ENCODE results near the gene KCNQ2. TPM values are rescaled to one million over a fixed set of nuclear protein-coding genes. Genes with fewer than 3 reads are reported as not detected.

KCNQ2 gene
- total and polyA plus RNA-seq, 10 of the 15 experiments (the other 5 are each of a cell fraction or from before 2014, with no cell fraction given), result 0.06 to 0.49 (median 0.26) TPM; not detected in 7

- no peak for TF ChIP-seq ATF3 (IDR thresholded peaks at IDR 0.05; ENCODE audit: borderline replicate concordance, extremely low read depth, low read depth, low read length)
- TF ChIP-seq GABPA (IDR thresholded peaks at IDR 0.05; ENCODE audit: low read depth), result no peak
- no peak for TF ChIP-seq CHD1 (IDR thresholded peaks at IDR 0.05; ENCODE audit: low read depth, low read length)
- no peak for TF ChIP-seq NKRF (conservative IDR thresholded peaks at IDR 0.05)
- no peak for TF ChIP-seq BCLAF1 (IDR thresholded peaks at IDR 0.05)
- TF ChIP-seq JUNB (IDR thresholded peaks at IDR 0.05), result no peak
- TF ChIP-seq BHLHE40 (IDR thresholded peaks at IDR 0.05; ENCODE audit: borderline replicate concordance in 1 of 2, low read depth in 2 of 2, low read length in 1 of 2), result no peak
- FAIRE-seq, result no peak
- no peaks in the 10 kb centered on the region; a peak in 2 of 4 replicates for H3K27me3 ChIP-seq (replicated peaks in 1 of 2; ENCODE audit: control insufficient read depth in 2 of 2, insufficient read depth in 2 of 2, low read length in 1 of 2)
Measured at GRCh38 chr20:63414720-63415430, 57.6 kb downstream of the KCNQ2 start.

More at GRCh38 chr20:63414720-63415430, 57.6 kb downstream of the KCNQ2 start:
- no TSS peak for BruUV-seq (replicated peaks)
- intact Hi-C loops (cut with micrococcal nuclease; ENCODE audit: unreplicated experiment) (no loop called here), in situ Hi-C loops (cut with MboI) (no loop called here)
- SMC1A ChIA-PET (ENCODE audit: uncharacterized antibody, unreplicated experiment), result no interaction called here
- RAD21 ChIA-PET (ENCODE audit: unreplicated experiment), result no interaction called here
- CTCF ChIA-PET, result no interaction called here
- 55% methylated on average over 27 of the region's 45 CpGs for WGBS (ENCODE audit: insufficient coverage, insufficient replicate concordance, low lambda C conversion rate, missing lambda C conversion rate)
- Histone ChIP-seq H3K9me3 (replicated peaks; ENCODE audit: control insufficient read depth, insufficient read depth, low read length) (no peaks in the 10 kb centered on the region; the same call in 2 of the 3 replicates), H2AFZ (ENCODE audit: control insufficient read depth, low read depth, low read length) (no peak overlapping the region), H3K4me1 (ENCODE audit: control insufficient read depth, insufficient read depth, low read length) (no peaks in the 10 kb centered on the region), H3K4me3 (no peak overlapping the region), H3K79me2 (ENCODE audit: control insufficient read depth, insufficient read depth, low read length) (no peaks in the 10 kb centered on the region), H3K9ac (ENCODE audit: control insufficient read depth, insufficient read depth, low read length) (no peak overlapping the region), H3K4me2 (ENCODE audit: control insufficient read depth, insufficient read depth) (no peak overlapping the region), H3K36me3 (ENCODE audit: control insufficient read depth in 2 of 2, insufficient read depth in 2 of 2, low read length in 1 of 2) (no peaks in the 10 kb centered on the region), H4K20me1 (ENCODE audit: control insufficient read depth, insufficient read depth) (no peaks in the 10 kb centered on the region), H3K27ac (ENCODE audit: control insufficient read depth, insufficient read depth) (no peak overlapping the region)
- ATAC-seq, result no peak
- no peak for DNase-seq (ENCODE audit: low read depth, low spot score)
- POLR2A ChIA-PET, result no interaction called here
